Fibroblast of villous mesenchyme (primary cell): ENCODE results near the gene NCCRP1. TPM values are rescaled to one million over a fixed set of nuclear protein-coding genes. Genes with fewer than 3 reads are reported as not detected.

ENCODE experiments used
- DNase-seq: peaks from one replicate; pipeline ENCODE4 v3.0.0-alpha.2; 2010; ENCODE audit warnings: low read depth
- H3K4me3 ChIP-seq: 2 replicates; pipeline ENCODE4 v1.5.1; 2011; ENCODE audit warnings: low read depth, mild to moderate bottlenecking, low read length
- total RNA-seq: library from RNA; depleted of rRNA; stranded (reverse); fragments of >200 nt; gene quantifications from 2 replicates; pipeline ENCODE4 v1.2.3, GENCODE V29; 2012
- TF ChIP-seq, protein P1 (sequence below): IDR thresholded peaks from 2 replicates; pipeline ENCODE4 v1.5.1; 2012; ENCODE audit warnings: low read depth, mild to moderate bottlenecking, low read length; ENCODE audit not compliant: insufficient read depth

NCCRP1 gene
- total RNA-seq, result not detected in 2 replicates

DNA sequence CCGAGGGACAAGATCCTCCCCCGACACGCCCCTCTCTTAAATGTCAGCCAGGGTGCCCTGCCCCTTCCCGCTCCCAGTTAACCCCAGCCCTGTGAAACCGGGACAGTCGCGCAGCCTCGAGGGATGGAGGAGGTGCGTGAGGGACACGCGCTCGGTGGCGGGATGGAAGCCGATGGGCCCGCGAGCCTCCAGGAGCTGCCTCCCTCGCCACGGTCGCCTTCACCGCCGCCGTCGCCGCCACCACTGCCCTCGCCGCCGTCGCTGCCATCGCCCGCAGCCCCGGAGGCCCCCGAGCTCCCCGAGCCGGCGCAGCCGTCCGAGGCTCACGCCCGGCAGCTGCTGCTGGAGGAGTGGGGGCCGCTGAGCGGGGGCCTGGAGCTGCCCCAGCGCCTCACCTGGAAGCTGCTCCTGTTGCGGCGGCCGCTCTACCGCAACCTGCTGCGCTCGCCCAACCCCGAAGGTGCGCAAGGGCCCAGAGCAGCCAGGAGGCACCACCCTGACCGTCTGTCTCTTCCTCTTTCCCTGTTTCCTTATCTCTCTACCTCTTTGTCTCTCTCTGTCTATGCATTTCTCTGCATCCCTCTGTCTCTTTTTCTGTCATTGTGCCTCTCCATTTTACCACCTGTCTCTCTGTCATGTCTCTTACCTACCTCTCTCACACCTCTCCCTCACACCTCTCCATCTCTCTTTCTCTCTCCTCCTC is at the start of gene NCCRP1:
Gene NCCRP1, plus strand, starts transcription at position 105 of the 703 bp plus-strand sequence. Its CDS starts 19 bp downstream, at position 124.
- no peak for DNase-seq
- TF ChIP-seq, protein P1, sequence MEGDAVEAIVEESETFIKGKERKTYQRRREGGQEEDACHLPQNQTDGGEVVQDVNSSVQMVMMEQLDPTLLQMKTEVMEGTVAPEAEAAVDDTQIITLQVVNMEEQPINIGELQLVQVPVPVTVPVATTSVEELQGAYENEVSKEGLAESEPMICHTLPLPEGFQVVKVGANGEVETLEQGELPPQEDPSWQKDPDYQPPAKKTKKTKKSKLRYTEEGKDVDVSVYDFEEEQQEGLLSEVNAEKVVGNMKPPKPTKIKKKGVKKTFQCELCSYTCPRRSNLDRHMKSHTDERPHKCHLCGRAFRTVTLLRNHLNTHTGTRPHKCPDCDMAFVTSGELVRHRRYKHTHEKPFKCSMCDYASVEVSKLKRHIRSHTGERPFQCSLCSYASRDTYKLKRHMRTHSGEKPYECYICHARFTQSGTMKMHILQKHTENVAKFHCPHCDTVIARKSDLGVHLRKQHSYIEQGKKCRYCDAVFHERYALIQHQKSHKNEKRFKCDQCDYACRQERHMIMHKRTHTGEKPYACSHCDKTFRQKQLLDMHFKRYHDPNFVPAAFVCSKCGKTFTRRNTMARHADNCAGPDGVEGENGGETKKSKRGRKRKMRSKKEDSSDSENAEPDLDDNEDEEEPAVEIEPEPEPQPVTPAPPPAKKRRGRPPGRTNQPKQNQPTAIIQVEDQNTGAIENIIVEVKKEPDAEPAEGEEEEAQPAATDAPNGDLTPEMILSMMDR, result no peak
- no peak within 1 kb of the TSS for H3K4me3 ChIP-seq

DNA sequence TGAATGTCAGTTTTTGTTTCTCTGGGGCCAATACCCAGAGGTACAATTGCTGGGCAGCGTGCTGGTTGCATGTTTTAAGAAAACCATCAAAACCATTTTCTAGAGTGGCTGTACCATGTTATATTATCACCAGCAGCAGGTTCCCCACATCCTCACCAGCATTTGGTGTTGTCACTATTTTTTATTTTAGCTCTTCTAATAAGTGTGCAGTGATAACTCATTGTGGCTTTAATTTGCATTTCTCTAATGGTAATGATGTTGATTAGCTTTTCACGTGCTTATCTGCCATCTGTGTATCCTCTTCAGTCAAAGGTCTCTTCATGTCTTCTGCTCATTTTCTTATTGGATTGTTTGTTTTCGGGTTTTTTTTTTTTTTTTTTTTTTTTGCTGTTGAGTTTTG is 49.3 kb upstream of the NCCRP1 start:
- no peak for DNase-seq
- no peak overlapping the region for H3K4me3 ChIP-seq
- TF ChIP-seq, protein P1, result no peak

GRCh38 chr19:39148939-39149529 is 47.7 kb upstream of the NCCRP1 start:
- no peak overlapping the region for H3K4me3 ChIP-seq
- no peak for DNase-seq
- TF ChIP-seq, protein P1, result no peak

- no peak for DNase-seq
- H3K4me3 ChIP-seq, result no peak overlapping the region
- TF ChIP-seq, protein P1, result no peak
Measured at GRCh38 chr19:39150235-39150634, 46.5 kb upstream of the NCCRP1 start.

DNA sequence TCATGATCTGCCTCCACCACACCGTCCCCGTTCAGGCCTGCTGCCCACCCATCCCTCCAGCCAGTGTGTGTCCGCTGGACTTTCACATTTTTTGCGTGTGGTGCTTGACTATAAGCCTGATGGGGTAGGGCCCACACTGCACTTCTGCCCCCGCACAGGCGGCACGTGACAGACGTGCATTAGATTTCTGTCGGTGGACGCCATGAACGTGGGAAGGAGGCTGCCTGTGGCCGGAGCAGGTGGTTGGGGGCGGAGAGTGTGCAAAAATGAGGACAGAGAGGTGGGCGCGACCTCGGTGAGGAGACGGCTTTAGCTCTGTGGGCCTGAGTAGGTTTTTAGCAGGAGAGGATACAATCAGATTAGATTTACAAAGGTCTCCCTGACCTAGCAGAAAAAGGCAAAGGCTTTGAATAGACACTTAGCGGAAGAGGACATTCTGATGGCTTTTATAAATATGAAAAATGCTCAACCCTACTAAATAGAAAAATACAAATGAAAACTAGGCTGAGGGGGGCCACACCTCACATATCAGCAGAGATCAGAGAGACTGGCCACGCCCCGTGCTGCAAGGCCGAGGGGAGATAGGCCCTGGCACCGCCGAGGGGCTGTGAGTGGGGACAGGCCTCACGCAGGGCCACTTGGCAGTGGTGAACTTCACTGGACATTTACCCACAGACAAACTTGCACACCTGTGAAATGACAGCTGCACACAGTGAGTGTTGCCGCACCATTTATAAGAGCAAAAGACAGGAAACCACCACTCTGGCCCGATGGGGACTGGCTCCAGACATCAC is 45.8 kb upstream of the NCCRP1 start:
- DNase-seq, result no peak
- TF ChIP-seq, protein P1, result no peak

DNA sequence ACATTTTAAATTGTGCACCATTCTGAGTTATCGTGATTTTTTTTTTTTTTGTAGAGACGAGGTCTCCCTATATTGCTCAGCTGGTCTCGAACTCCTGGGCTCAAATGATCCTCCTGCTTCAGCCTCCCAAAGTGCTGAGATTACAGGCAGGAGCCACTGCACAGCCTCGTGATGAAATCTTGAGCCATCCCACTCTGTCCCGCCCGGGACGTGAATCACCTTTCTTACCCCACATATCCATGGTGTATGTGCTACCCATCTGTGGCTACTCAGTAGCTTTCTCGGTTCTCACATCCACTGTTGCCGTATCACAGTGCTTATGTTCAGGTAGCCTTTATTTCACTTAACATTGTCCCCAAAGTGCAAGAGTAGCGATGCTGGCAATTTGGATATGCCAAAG is 44.7 kb upstream of the NCCRP1 start:
- TF ChIP-seq, protein P1, result no peak
- H3K4me3 ChIP-seq, result no peak overlapping the region
- DNase-seq, result no peak

More for the DNA sequence above, 45.8 kb upstream of the NCCRP1 start:
- no peak overlapping the region for H3K4me3 ChIP-seq
